HCT116 (cell line): ENCODE measurements around the gene KHSRP. TPM values are rescaled to one million over a fixed set of nuclear protein-coding genes. Genes with fewer than 3 reads are reported as not detected.

Experiments used
- ATAC-seq: fragments of 200-7000 bp; cut with Tn5 transposase; 2 replicates; pipeline ENCODE4 v1.9.1; 2020; ENCODE audit warnings: mild to moderate bottlenecking, moderate library complexity
- BruUV-seq: library from RNA; stranded (reverse); fragments of 400-500 nt; replicated peaks from 2 replicates; lab custom pipeline; 2021; lab: Mats Ljungman, UMichigan
- CTCF ChIA-PET: fragments of 300-600 bp; sonication (Branson Sonifier 250); formaldehyde crosslinking; loops from one replicate; lab custom pipeline; 2021; ENCODE audit warnings: antibody characterized with exemption; lab: Charles Lee
- POLR2A ChIA-PET: fragments of 300-600, 350-600 bp; sonication (Branson Sonifier 250); formaldehyde crosslinking; loops from one replicate; lab custom pipeline; 2021; ENCODE audit warnings: antibody characterized with exemption; lab: Charles Lee
- RAD21 ChIA-PET, 2 experiments: fragments of 300-600 bp; sonication (Branson Sonifier 250); formaldehyde crosslinking; loops; one replicate each; lab custom pipeline; 2023; ENCODE audit warnings: low total read pairs in 2 of 2; ENCODE audit not compliant: uncharacterized antibody in 2 of 2, unreplicated experiment in 2 of 2, low non-redundant PET in 1 of 2; lab: Charles Lee
- DNase-seq: peaks from one replicate; pipeline ENCODE4 v3.0.0-alpha.2; 2010; ENCODE audit warnings: low read depth, low spot score
- H2AFZ ChIP-seq: fragments of 200-600 bp; shearing (Covaris generic), sonication (generic); 2 replicates; pipeline ENCODE4 v1.6.1; 2017; ENCODE audit warnings: low read depth, mixed run types, mixed read lengths, antibody characterized with exemption, low read length; ENCODE audit not compliant: poor library complexity, severe bottlenecking
- H3K27ac ChIP-seq: 2 replicates; pipeline ENCODE4 v1.5.1; 2012; ENCODE audit warnings: low read depth, low read length
- H3K27me3 ChIP-seq: fragments of 200-600 bp; sonication (generic); 2 replicates; pipeline ENCODE4 v1.6.1; 2016; ENCODE audit warnings: mixed run types, low read length, mixed read lengths; ENCODE audit not compliant: insufficient read depth
- H3K36me3 ChIP-seq, 2 experiments: fragments of 200-500 bp in 1 of 2; fragments of 200-600 bp in 1 of 2; sonication (Bioruptor generic) in 1 of 2; sonication (generic) in 1 of 2; 2 replicates each; pipeline versions ENCODE4 v1.5.1 to v1.6.1; 2014 to 2016; ENCODE audit warnings: low read length in 2 of 2, inconsistent platforms in 1 of 2, mixed read lengths in 1 of 2, mixed run types in 1 of 2; ENCODE audit not compliant: insufficient read depth in 2 of 2, control insufficient read depth in 1 of 2
- H3K4me1 ChIP-seq, 2 experiments: fragments of 200-600 bp in 1 of 2; sonication (generic) in 1 of 2; 2 replicates each; pipeline versions ENCODE4 v1.5.1 to v1.6.1; 2012 to 2017; ENCODE audit warnings: low read length in 2 of 2, inconsistent platforms in 1 of 2, mild to moderate bottlenecking in 1 of 2, mixed read lengths in 1 of 2, mixed run types in 1 of 2, moderate library complexity in 1 of 2; ENCODE audit not compliant: insufficient read depth in 2 of 2, control insufficient read depth in 1 of 2
- H3K4me2 ChIP-seq: fragments of 200-600 bp; sonication (generic); 2 replicates; pipeline ENCODE4 v1.6.1; 2017; ENCODE audit warnings: mixed run types, low read length, mixed read lengths
- H3K4me3 ChIP-seq, 2 experiments: fragments of 200-600 bp in 1 of 2; sonication (generic) in 1 of 2; replicated peaks in 1 of 2; 2 replicates each; pipeline ENCODE4 v1.5.1; 2011 to 2016; ENCODE audit warnings: low read length in 2 of 2, control low read depth in 1 of 2, low read depth in 1 of 2, mild to moderate bottlenecking in 1 of 2, mixed read lengths in 1 of 2, mixed run types in 1 of 2
- H3K79me2 ChIP-seq: fragments of 200-600 bp; sonication (generic); 2 replicates; pipeline ENCODE4 v1.6.1; 2017; ENCODE audit warnings: mild to moderate bottlenecking, mixed run types, low read length, moderate library complexity, mixed read lengths; ENCODE audit not compliant: insufficient read depth
- H3K9ac ChIP-seq: fragments of 200-600 bp; sonication (generic); 2 replicates; pipeline ENCODE4 v1.6.1; 2016; ENCODE audit warnings: low read length, mixed read lengths
- H3K9me2 ChIP-seq: fragments of 200-600 bp; sonication (generic), shearing (Covaris generic); 2 replicates; pipeline ENCODE4 v1.6.1; 2017; ENCODE audit warnings: mixed run types, mild to moderate bottlenecking, moderate library complexity; ENCODE audit not compliant: insufficient read depth
- H3K9me3 ChIP-seq, 2 experiments: fragments of 200-500 bp in 1 of 2; fragments of 200-600 bp in 1 of 2; sonication (Bioruptor generic) in 1 of 2; sonication (generic) in 1 of 2; 2 replicates each; pipeline ENCODE4 v1.6.1; 2014 to 2017; ENCODE audit warnings: low read length in 2 of 2, mixed read lengths in 2 of 2, inconsistent platforms in 1 of 2, low read depth in 1 of 2, mild to moderate bottlenecking in 1 of 2, mixed run types in 1 of 2, moderate library complexity in 1 of 2; ENCODE audit not compliant: control insufficient read depth in 1 of 2, insufficient read depth in 1 of 2
- H4K20me1 ChIP-seq: fragments of 200-600 bp; sonication (generic), shearing (Covaris generic); 2 replicates; pipeline ENCODE4 v1.6.1; 2017; ENCODE audit warnings: mixed run types, mild to moderate bottlenecking, moderate library complexity; ENCODE audit not compliant: insufficient read depth
- RAD21 ChIP-seq: IDR thresholded peaks from 2 replicates; pipeline ENCODE4 v1.6.1; 2012; ENCODE audit warnings: low read depth, mild to moderate bottlenecking
- REST ChIP-seq: IDR thresholded peaks from 2 replicates; pipeline ENCODE4 v1.6.1; 2012; ENCODE audit warnings: low read depth
- YY1 ChIP-seq: IDR thresholded peaks from 2 replicates; pipeline ENCODE4 v1.6.1; 2011; ENCODE audit warnings: low read length, low read depth, moderate library complexity, mild to moderate bottlenecking; ENCODE audit not compliant: insufficient replicate concordance; ENCODE audit errors: extremely low read depth
- ZBTB33 ChIP-seq: IDR thresholded peaks from 2 replicates; pipeline ENCODE4 v1.6.1; 2011; ENCODE audit warnings: mild to moderate bottlenecking, low read length, moderate library complexity; ENCODE audit not compliant: insufficient replicate concordance; ENCODE audit errors: extremely low read depth
- intact Hi-C: fragments of 100-400 bp; cut with micrococcal nuclease; formaldehyde crosslinking; loops from 2 replicates; pipeline ENCODE4 v1.10.0; 2022
- total RNA-seq: library from RNA; stranded (reverse); gene quantifications from one replicate; pipeline ENCODE4 v1.2.1, GENCODE V29; 2021; ENCODE audit not compliant: unreplicated experiment
- TF ChIP-seq, protein P1 (sequence below), 3 experiments: fragments of 200-600 bp in 1 of 3; sonication (generic) in 1 of 3; IDR thresholded peaks in 2 of 3; conservative IDR thresholded peaks in 1 of 3; 2 replicates each; pipeline ENCODE4 v1.5.1; 2012 to 2017; ENCODE audit warnings: low read depth in 2 of 3, low read length in 2 of 3, antibody characterized with exemption in 1 of 3, borderline replicate concordance in 1 of 3, control low read depth in 1 of 3, mild to moderate bottlenecking in 1 of 3, mixed read lengths in 1 of 3, mixed run types in 1 of 3, moderate library complexity in 1 of 3; ENCODE audit not compliant: insufficient read depth in 1 of 3

KHSRP gene
- total RNA-seq, 1 experiment from 2014 or later = 553 TPM

DNA sequence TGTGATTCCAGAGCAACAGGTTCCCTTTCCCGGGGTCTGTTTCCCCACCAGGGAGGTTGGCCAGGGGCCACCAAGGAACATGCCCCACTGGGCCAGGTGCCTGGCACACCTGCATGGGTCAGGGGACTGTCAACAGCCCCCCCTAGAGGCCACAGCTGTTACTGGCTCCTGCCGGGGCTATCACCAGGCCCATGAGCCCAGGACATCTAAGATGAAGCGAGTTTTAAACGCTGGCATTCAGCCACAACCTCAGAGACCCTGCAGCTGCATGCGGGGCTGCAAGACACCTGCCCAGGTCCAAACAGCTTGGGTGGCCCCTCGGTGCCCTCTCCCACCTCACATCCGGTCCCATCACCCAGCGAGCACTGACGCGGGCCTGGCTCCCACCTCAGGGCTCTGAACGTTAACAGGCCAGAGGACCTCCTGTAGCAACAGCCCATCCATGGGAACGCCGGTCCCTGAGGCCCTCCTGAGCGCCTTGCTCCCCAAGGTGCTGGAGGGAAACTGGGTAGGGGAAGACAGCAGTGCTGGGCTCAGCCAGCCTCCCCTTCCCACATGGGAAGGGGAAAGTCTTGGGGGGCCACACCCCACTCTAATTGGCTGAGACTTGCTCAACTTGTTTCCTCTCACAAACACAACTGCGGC, 12.0 kb downstream of the KHSRP start:
- intact Hi-C loops = no loop called here
- TF ChIP-seq RAD21 (peak; percentile 57), YY1 (no peak), REST (no peak), ZBTB33 (no peak)
- TF ChIP-seq, protein P1, sequence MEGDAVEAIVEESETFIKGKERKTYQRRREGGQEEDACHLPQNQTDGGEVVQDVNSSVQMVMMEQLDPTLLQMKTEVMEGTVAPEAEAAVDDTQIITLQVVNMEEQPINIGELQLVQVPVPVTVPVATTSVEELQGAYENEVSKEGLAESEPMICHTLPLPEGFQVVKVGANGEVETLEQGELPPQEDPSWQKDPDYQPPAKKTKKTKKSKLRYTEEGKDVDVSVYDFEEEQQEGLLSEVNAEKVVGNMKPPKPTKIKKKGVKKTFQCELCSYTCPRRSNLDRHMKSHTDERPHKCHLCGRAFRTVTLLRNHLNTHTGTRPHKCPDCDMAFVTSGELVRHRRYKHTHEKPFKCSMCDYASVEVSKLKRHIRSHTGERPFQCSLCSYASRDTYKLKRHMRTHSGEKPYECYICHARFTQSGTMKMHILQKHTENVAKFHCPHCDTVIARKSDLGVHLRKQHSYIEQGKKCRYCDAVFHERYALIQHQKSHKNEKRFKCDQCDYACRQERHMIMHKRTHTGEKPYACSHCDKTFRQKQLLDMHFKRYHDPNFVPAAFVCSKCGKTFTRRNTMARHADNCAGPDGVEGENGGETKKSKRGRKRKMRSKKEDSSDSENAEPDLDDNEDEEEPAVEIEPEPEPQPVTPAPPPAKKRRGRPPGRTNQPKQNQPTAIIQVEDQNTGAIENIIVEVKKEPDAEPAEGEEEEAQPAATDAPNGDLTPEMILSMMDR (IDR thresholded peaks at IDR 0.05 in 2 of 3, conservative IDR thresholded peaks at IDR 0.05 in 1 of 3; ENCODE audit: borderline replicate concordance in 1 of 3, insufficient read depth in 1 of 3, low read depth in 2 of 3, low read length in 2 of 3) = peak; percentile 48 to 95 (median 87); a peak in 5 of 6 replicates
- no peak overlapping the region for H3K4me2 ChIP-seq
- H4K20me1 ChIP-seq = no peaks in the 10 kb centered on the region
- H3K9me2 ChIP-seq = no peaks in the 10 kb centered on the region
- ChIA-PET RAD21 (no interaction called here), CTCF (no interaction called here), POLR2A (no interaction called here)
- no peaks in the 10 kb centered on the region for H3K9me3 ChIP-seq
- no peak overlapping the region for H2AFZ ChIP-seq
- no peaks in the 10 kb centered on the region for H3K27me3 ChIP-seq
- no peak overlapping the region for H3K4me3 ChIP-seq
- no peak overlapping the region for H3K27ac ChIP-seq
- no TSS peak for BruUV-seq
- peak; percentile 31 for DNase-seq
- peaks cover 12% of the 10 kb centered on the region; the same call in 1 of the 2 replicates for H3K79me2 ChIP-seq
- H3K9ac ChIP-seq = no peak overlapping the region
- H3K4me1 ChIP-seq = no peaks in the 10 kb centered on the region
- ATAC-seq = peak; percentile 91
- peaks cover 25 to 32% of the 10 kb centered on the region in 2 experiments for H3K36me3 ChIP-seq
